Pulmonary artery endothelial cell (primary cell): Measurements from ENCODE around the gene RAB15. TPM values are rescaled to one million over a fixed set of nuclear protein-coding genes. Genes with fewer than 3 reads are reported as not detected.

Source experiments
- DNase-seq: peaks from one replicate; pipeline ENCODE4 v3.0.0-alpha.2; 2011; ENCODE audit warnings: low read depth, low spot score
- total RNA-seq: library from RNA; depleted of rRNA; stranded (reverse); fragments of >200 nt; gene quantifications from 2 replicates; pipeline ENCODE4 v1.2.3, GENCODE V29; 2014

RAB15 gene
- total RNA-seq, 1 donor from 2014 or later, result 17.2 TPM

- DNase-seq, result no peak
Observed at GRCh38 chr14:64955297-64955696, 16.8 kb downstream of the RAB15 start.

GRCh38 chr14:64954491-64955240, 17.5 kb downstream of the RAB15 start:
- DNase-seq, result no peak

GRCh38 chr14:64953661-64954060, 18.5 kb downstream of the RAB15 start:
- DNase-seq, result no peak

- DNase-seq, result no peak
Observed at GRCh38 chr14:64953310-64953654, 18.9 kb downstream of the RAB15 start.

- no peak for DNase-seq
Observed at GRCh38 chr14:64952598-64953309, 19.4 kb downstream of the RAB15 start.

GRCh38 chr14:64951724-64952123, 20.4 kb downstream of the RAB15 start:
- no peak for DNase-seq

- DNase-seq, result no peak
Observed at GRCh38 chr14:64951291-64951690, 20.8 kb downstream of the RAB15 start.

- no peak for DNase-seq
Observed at GRCh38 chr14:64950889-64951288, 21.2 kb downstream of the RAB15 start.

GRCh38 chr14:64948612-64949210, 23.4 kb downstream of the RAB15 start:
- no peak for DNase-seq

GRCh38 chr14:64947710-64948611, 24.2 kb downstream of the RAB15 start:
- no peak for DNase-seq

GRCh38 chr14:64946310-64947045, 25.7 kb downstream of the RAB15 start:
- DNase-seq, result no peak

- no peak for DNase-seq
Observed at GRCh38 chr14:64945431-64946178, 26.5 kb downstream of the RAB15 start.

GRCh38 chr14:64944861-64945260, 27.3 kb downstream of the RAB15 start:
- DNase-seq, result no peak

- DNase-seq, result no peak
Observed at GRCh38 chr14:64944041-64944440, 28.1 kb downstream of the RAB15 start.

GRCh38 chr14:64943556-64943955, 28.6 kb downstream of the RAB15 start:
- no peak for DNase-seq

- DNase-seq, result no peak
Observed at GRCh38 chr14:64942531-64943111, 29.5 kb downstream of the RAB15 start, which contains the start of gene GPX2. TSS of gene GPX2 (minus strand) at chr14:64942745. CDS start at chr14:64942726, 19 bp downstream.

GRCh38 chr14:64940336-64940910, 31.7 kb downstream of the RAB15 start:
- no peak for DNase-seq

GRCh38 chr14:64939817-64940190, 32.3 kb downstream of the RAB15 start:
- DNase-seq, result no peak
